ENCODE measurements around the gene RNF144B.

The RNF144B gene

DNA sequence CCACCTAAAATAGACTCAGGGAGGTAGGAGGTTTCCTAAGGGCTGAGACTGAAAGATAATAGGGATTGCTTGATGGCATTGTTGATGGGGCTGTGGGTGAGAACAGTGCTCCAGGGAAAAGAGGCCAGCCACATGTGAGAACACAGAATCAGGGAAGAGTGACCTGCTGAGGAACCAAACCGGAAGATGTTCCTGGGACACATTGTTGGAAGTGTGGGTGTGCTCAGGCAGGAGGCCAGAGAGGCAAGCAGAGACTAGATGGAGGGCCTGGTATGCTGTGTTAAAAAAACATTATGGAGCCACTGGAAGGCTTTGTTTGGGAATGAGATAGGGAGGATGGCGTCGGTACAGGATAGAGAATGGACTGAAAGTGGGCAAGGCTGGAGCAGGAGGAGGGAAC, 23.3 kb downstream of the RNF144B start:
- no peak for DNase-seq

DNA sequence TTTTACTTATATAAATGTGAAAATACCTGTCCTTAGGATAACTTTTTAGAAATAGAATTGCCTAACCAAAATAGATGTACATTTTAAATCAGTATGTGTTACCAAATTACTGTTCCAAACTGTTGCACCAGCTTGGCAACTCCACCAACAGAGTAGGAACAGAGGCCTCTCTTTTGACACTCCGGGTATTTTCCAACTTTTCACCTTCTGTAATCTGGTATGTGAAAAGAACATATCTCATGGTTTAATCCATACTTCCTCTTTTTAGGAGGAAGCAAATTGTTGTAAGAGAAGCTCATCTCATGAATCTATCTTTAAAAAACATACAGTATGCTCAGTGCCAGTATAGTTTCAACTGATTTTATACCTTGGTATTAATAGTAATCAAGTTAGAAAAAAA, 24.9 kb downstream of the RNF144B start:
- DNase-seq: no peak

DNA sequence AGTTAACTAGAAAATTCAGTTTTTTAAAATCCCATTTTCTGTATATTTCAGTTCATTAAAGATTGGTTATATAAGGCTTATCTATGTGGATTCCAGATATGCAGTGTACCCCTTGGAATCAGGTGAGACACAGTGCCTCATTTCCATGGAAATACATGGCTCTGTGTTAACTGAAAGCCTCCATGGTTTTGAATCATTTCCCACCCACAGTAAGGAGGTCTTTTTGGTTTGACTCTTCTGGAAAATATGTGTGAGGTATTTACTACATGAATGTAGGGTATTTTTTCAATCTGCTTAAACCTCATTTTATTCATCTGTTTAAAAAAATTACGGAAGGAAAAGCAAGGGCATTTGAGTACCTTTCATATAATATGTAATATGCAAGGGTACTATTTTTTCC, 25.5 kb downstream of the RNF144B start:
- no peak for DNase-seq

DNA sequence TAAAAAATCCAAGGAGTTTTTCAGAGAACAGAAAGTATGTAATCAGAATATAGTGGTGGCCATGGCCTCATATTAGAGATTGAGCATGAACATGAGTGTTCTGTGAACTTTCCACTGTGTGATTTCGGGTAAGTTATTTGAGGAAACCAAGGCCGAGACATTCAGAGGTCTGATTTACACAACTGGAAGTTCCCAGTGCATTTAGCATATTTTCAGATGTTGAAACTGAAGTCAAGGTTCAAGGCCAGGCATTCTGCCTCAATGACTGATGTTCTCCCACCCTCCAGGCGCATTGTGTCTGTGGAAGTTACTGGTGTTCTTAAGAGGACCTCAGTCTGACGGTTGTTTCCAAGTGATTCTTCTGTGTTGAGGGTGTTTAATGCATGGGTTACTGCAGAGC, 26.2 kb downstream of the RNF144B start:
- no peak for DNase-seq

DNA sequence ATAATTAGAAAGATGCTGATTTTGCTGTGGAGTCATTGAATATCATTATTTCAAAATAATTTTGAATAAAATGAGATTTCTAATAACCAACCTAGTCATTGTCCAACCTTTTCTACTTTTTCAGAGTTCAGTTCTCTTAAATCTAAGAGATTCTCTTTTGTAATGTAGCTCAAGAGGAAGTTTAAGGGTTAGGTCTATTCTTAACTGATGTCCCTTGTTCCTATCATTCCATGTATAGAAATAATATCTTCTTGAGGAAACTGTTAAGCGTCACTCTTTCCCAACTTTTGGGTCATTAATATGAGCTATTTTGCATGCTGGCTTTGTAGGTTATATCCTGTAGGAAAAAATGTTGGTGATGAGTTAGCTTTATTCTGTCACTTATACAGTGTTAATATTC, 27.0 kb downstream of the RNF144B start:
- no peak for DNase-seq

DNA sequence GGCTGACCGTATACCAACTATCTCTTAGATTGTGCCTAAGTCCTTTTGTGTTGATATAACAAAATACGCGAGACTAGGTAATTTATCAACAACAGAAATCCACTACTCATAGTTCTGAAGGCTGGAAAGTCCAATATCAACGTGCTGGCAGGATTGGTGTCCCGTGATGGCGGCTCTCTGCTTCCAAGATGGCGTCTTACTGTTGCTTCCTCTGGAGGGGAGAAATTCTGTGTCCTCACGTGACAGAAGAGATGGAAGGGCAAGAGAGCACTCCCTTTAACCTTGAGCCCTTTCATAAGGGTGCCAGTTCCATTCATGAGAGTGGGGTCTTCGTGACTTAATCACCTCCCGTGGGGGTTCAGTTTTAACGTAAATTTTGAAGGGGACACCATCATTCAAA, 28.1 kb downstream of the RNF144B start:
- no peak for DNase-seq

DNA sequence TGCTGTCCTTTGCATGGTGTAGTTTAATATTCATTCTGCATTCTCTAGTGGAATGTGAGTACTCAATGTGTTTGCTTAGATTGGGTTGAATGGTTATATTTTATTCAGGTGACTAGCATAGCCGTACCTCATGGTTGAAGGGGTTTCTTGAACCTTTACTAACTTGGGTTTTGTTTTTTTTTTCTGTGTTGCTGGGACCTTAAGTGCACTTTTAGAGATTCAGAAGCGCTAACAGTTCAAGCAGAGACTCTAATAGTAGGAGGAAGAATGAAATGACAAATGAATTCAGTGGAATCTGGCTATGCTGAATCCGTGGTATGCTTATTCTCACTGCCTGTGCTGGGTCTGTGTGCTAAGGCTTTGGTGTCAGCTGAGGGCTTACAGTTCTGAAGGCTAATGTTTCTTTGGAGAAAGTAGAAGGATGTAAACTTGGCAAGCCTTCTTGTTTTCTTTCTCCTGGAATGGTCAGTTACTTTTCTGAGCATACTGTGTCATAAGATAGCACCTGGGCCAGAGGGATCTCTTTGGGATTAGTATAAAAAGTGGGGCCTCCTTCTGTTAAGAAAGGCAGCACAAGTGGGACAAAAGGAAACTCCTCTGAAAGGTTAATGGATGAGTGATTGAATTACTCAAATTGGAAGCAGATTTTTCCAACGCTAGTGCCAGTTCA, 28.7 kb downstream of the RNF144B start:
- no peak for DNase-seq

DNA sequence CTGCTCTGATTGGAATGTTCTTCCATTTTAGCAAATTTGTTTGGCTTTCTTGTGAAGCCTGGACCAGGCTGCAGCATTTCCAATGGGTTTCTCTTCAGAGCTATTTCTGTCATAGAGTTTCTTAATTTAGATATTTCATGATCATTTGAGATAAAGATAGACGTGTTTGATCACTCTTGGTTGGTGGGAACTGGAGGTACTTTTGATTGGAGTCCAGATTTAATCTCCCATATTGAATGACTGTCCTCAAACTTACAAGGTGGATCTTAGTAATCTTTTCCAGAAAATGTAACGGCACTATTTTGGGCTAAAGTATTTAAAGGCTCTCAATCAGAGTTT, 29.2 kb downstream of the RNF144B start:
- no peak for DNase-seq

DNA sequence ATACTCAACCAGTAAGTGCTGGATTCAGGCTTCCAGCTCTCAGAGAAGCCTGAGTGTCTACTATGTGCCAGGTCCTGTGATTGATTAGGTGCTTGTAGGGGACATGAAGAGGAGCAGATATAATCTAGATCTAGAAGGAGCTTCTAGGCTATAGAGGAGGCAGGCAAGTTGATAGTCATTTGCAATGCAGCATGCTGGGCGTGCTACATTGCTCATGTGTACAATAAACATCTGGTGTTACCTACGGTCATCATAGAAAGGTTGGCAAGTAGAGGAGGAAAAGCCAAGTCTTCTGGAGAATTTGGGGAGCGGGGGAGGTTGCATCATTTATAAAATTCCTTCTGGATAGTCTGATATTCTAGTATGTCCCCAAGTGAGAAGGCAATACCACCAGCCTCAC, 33.2 kb downstream of the RNF144B start:
- DNase-seq: no peak

DNA sequence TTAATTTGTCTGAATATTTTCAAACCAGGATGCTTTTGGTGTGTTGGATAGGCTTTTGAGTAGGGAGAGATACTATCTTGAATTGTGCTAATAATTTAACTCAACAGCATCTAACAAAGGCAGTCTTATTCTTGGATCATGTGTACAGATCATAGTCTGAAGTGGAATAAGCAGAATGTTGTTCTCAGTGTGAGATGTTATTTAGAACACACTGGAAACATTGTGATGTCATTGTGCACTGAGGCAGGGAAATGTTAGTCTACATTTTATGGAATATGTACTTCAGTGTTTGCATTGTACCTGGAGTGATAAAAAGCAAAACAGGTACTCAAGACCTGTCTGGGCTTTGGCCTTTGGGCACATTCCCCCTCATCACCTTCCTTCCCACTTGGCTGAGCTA, 35.0 kb downstream of the RNF144B start:
- DNase-seq: no peak

DNA sequence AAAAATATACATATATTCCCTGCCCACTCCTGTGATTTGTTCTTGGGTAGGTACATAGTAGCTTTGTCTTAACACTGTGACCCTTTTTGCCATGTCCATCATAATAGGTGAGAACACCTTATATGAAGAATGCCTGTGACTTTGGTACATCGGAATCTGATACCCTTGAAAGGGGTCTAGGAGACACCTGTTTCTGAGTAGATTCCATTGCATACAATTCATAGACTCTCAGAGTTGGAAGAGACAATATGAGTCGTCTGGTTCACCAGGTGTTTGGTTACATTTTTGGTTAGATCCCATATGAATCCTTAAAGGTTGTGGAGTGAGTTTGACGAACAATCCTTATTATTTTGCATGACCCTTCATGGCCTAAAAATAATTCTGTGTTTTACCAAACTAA, 36.3 kb downstream of the RNF144B start:
- DNase-seq: no peak

DNA sequence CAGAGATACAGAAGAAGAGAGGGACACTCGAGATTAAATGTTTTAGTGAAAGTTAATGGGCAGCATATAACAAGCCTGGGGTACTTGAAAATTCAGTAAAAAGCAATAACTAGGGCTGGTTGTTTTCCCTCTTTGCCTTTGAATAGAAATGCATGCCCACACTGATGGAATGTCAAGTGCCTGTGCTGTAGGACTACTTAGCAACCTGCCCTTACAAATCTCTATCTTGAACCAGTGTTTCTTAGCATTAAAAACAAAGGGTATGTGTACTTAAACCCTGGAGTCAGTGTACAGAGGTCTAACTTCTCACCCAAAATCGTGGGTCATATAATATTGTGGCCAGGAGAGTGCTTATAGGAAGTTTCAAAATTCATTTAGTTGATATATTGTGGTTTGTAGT, 37.1 kb downstream of the RNF144B start:
- DNase-seq: no peak

DNA sequence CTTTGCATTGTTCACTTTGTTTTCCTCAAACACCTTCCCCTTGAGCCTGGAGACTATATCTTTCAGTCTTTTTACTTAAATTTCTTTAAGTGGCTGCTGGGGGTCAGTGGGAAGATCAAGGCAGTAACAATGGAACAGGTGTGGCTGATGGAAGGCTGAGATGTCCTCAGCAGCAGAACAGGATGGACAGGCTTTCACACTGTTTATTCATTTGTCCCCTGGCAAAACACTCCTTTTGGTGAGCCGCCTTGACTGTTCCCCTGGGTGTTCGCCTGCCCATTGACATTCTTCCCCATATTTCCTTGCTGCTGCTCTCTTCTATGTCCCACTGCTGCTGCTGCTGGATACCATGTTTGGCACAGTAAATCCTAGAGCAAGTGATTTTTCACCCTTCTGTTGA, 38.1 kb downstream of the RNF144B start:
- DNase-seq: no peak

DNA sequence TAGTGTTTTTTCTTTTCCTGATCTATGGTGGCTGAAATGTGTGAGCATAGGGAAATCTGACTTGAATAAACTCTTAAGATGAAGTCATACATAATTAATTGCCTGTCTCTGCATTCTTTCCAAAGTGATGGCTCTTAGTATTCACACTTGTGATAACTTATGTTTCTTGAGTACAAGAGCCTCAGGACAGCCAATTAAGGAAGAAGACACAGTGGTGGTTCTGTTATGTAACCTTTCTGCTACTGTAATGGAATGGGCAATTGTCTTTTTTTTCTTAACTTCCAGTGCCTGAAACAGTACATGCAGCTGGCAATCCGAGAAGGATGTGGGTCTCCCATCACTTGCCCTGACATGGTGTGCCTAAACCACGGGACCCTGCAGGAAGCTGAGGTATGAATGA, 40.1 kb downstream of the RNF144B start:
- no peak for DNase-seq

DNA sequence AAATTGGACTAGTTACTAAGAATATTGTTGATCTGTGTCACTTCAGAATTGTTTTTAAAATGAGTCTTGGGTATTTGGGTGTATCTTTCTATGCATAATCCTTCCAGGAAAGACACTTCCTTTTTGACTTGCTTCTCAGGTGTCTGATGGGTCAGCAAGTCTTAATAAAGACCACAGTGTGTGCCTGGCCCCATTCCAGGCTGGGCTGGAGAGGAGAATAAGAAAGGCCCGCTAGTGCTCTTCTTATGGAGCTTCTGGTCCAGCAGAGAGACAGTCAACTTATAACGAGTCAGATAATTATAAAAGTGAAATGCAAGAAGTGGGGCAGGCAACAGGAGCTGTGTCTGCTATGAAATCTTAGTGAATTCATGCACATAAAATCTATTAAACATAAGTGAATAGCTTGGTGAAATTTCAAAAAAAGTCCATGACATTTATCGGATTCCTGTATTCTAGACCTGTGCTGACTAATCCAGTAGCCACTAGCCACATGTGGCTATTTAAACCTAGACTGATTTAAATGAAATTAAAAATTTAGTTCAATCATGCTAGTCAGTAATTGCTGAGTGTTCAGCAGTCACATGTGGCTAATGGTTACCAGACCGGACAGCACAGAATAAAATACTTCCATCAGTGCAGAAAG, 42.6 kb downstream of the RNF144B start:
- no peak for DNase-seq

DNA sequence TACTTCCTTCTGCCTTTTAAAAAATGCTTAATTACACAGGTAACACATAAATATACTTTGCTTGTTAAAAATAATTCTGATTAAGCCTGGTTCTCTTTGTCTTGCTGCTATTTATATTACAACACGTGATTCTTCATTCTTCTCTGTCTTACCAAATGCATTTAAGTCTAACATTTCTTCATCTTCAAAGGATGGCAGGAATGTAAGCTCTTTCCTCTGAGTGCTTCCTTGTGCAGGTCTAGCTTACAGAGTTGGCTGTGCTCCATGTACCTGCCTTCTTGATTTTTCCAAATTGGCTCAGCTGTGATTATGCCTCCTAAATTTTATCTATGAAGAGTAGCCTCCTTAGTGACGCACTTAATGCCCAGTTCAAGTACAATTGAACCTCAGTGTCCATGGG, 44.4 kb downstream of the RNF144B start:
- no peak for DNase-seq

DNA sequence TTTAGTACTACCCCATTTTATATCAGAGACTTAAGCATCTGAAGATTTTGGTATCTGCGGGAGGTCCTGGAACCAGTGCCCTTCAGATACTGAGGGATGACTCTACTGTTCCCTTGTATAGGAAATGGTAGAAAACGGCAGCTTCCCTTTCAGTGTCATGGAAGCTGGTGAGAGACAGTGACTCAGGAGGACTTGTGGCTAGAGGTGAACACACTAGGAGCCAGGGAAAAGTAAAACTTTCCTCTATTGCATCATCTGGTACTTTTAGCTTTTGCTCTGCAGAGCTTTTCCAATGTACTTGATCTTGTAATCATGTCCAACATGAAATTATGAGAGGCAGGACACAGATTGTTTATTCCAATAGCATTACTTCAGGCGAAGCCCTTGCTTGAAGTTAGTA, 45.0 kb downstream of the RNF144B start:
- no peak for DNase-seq

DNA sequence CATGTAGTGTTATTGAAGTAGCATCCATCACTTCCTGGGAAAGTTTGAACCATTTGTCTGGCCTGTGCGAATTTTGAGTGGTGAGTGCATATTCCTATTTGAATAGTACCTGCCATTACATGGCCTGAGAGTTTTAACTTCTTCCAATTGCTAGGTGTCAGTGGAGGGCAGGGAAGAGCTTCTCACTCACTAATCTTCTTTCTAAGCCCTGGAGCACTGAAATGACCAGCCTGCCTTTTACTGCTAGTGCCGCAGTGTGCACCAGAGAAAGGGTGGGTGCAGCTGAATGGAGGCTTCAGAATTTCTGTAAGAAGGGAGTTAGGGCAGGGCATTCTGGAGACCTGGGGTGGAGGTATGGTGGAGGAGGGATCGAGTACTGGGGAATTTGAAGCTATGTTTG, 45.5 kb downstream of the RNF144B start:
- no peak for DNase-seq

DNA sequence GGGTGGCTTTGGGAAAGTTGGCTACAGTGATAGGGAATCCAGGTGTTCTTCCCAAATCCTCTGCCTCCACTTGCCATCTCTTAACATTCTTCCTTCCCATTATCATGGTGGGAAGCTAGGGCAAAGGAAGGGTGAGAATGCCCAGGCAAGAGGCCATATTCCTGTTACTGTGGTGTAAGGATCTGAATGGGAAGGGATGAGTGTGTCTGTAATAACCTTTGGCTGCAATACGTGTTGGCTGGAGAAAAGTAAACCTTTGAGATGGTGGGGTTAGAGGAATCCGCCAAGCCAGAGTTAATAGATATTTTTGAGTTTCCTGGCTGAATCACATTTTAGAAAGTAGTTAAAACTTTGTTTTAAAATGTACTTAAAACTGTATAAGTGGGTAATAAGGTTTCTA, 45.9 kb downstream of the RNF144B start:
- no peak for DNase-seq

DNA sequence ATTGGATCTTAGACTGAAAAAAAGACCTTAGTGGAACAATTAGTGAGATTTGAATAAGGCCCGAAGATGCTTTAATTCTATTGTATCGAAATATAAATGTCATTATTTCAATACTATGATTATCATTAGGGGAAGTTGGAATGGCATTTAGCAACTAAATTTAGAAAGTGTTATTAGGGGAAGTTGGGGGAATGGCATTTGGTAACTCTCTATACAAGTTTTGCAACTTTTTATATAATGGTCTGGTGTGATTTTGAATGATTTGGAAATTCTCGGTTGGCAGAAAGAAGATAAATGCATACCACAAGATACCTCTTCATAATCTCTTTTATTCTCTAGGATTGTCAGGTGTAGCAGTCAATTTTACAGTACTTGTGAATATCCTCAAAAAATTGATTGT, 49.2 kb downstream of the RNF144B start:
- DNase-seq: no peak

DNA sequence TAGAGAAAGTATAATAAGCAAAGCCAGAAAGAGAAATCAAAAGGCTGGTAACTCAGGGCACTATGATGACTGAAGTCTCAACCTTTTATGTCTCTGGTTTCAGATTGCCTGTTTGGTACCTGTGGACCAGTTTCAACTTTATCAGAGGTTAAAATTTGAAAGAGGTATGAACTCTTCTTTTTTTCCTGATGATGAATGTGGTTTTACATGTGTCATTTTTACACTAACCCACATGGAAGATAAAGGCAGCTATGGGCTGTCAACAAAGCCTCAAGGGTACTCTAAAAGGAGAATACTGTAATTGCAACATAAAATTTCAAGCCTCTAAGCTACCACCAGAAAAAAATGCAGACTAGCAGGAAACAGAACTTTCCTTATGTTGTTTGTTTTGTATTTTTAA, 52.4 kb downstream of the RNF144B start:
- no peak for DNase-seq

DNA sequence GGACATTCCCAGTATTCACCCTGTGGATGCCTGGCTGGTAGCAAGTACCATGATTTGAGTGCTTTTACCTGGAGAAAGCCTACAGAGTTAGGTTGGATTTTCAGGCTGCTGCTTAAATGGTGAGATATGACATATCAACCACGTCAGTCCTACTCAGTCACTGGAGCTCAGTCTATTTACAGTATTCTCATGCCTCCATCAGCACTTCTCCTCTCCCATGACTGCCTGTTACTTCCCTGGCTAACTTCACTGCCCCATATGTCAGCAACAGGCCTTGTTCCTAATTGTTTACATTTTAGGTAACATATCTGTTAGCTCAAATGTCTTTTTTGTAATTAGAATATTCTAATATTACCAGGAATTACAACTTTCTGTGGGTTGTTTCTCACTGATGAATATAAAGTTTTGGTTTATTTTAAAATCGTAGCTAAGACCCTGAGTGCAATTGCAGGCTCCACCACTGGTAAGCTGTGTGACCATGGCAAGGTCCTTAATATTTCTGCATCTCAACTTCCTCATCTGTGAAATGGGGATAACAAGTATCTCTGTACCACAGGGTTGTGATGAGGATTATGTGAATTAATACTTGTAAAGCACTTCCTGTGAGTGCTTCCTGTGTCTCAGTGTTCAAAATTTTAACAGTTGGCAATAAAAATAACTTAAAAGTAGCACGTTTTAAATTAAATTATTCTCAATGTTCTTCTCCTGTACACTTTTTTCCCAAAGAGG, 54.3 kb downstream of the RNF144B start:
- DNase-seq: no peak

DNA sequence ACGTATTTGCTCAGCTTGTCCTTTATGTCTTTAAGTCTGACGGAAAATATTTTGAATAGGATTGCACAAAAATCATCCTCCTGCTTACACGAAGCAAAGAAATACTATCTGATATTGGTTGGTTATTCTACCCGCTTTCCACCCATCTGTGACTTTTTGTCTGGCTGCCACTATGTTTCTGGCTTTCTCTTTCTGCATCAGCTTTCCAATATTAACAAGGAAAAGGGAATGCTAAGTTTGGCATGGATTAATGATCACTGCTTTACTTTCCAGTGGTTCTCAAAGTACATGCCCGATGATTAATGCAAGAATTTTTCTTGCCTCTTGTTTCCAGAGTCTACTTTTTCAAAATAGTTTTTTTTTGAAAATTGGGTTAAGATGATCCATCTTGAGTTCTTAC, 57.0 kb downstream of the RNF144B start:
- no peak for DNase-seq

DNA sequence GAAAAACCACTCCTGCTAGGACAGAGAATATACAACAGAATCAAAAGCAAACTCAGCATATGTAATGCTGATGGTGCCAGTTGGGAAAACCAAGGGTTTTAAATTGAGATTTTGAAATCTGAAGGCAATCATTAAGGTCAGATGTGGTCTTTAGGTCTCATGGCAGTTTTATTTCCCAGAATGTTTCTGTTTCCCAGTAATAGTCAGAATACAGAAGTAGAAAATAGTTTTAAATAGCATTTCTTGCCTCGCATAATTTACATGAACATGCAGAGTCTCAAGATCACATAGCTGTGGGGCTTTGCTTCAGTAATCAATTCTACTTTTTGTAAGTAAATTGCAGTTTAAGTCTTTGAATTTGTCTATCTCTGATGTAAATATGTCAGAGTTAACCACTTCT, 58.1 kb downstream of the RNF144B start:
- no peak for DNase-seq

DNA sequence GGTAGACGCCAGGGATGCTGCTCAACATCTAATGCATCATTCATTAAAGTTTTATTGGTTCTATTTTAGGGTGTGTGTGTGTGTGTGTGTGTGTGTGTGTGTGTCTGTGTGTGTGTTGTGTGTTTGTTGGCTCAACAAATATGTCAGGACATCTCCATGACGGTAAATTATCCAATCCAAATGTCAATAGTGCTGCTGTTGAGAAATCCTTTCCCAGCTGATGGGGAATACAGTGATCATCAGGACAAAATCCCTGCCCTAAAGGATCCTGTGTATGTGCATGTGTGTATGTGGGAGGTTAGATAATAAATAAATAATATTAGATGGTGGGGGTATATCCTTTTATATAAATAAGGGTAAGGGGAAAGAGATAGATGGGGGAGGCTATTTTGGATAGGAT, 59.6 kb downstream of the RNF144B start:
- DNase-seq: no peak

Data from NCI-H146 (cell line).